ENCODE measurements around the gene SMTN.
"Not testable (repeated sequence)": the region's sequence is repeated elsewhere in the genome, so short reads cannot be mapped to it uniquely, and the experiment has no call there.

The SMTN gene

DNA sequence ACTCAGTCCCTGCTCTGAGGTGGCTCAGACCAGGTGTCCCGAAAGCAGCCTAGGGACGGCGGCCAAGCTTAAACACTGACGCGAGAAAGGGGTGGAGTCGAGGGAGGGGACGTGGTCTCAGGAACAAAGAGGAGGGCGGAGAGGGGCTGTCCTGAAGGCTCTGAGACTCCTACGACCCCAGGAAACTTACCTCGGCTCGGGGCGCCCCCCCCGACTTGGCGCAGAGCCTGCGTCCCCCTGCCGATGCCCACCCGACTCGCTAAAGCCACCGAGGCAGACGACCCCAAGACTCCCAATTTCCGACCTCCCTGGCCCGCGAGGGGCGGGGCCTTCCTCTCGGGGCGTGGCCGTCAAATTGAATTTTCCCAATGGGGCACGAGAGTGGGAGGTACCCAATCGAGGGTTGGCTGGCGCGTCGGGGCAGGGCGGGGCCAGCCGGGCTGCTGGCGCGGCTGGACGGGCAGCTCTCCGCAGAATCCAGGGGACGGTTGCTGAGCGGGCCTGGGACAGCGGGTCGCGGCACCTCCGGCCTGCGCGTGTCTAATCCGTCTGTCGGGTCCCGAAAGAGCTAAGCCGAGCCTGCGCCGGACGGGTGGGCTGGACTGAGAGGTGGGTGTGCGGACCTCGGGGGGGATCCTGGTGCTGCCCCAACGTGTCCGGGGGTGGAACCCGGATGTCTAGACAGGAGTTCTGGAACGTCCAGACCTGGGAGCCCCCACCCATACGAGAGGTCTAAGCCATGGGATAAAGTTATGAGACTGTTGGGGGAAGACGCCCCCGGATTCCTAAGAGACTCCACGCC, at the start of gene SMTN:
Gene SMTN, plus strand, starts transcription at position 471 of the 802 bp plus-strand sequence. CDS start 1,941 bp downstream, outside the sequence.
- DNase-seq (ENCODE audit: low read depth), result peak; percentile 82

DNA sequence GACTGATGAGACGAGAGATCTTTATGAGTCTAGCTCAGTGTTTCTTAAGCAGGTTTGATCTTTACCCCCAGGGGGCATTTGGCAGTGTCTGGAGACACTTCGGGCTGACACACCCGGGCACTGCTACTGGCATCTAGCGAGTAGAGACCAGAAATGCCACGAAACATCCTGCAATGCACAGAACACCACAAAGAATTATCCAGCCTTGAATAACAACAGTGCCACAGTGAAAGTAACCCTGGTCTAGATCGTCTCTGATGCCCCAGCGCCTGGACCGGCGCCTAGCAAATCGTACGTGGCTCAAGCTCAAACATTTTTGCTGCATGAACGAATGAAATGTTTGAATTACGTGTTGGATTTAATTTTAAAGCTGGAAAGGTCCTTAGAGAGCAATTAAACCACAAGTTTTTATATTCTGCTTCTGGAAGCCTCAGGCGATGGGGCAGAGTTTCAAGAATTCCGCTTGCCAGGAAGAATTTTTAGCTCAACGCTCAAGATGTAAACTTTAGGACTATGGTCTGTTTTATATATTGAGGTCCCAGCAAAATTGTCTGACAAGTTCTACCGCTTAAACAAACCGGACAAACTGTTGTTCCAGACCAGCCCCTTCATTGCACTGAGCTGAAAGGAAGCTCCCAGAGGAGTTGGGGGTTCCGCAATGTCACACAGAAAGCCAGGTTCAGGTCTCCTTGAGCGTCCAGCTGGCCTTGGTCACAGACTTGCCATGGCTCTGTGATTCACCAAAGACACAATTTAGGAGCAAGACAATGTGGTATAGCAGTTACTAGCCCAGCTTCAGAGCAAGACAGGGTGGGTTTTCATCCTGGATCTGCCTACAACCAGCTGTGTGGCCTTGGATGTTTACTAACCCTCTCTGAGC, 44.2 kb upstream of the SMTN start:
- DNase-seq (ENCODE audit: low read depth), result no peak

DNA sequence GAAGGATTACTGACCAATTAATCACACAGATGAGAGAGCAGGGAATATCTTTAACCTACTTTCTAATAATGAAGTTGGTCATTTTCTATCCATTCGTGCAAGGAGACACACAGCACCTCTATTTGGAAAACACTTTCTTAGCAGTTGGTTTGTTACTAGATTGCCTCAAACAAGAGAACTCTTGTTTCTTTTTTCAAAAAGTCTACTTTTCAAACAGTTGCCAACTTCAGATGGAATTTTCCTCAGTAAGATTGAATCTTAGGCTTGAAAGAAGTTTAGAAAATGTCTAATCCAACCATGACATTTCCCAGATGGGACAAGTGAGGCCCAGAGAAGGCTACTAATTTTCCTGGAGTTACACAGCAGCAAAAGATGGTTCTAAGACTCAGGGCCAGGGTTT, 42.4 kb upstream of the SMTN start:
- DNase-seq (ENCODE audit: low read depth), result no peak

DNA sequence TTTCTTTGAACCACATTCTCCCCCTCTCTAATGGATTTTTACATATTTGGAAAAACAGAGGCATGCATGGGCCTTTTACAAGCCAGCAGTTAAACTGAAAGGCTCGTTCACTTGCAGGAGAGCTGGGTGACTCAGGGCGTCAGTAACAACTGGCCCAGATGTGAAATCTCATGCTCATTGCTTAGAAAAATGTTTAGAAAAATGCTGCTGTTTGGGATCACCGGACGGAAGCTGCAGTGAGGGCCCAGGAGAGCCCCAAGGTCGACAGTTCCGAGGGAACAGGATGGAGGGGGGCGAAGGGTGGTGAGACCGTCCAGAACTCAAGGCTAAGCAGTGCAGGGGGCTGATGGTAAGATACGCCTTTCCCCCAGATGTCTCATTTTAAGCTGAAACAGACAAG, 41.7 kb upstream of the SMTN start:
- no peak for DNase-seq (ENCODE audit: low read depth)

DNA sequence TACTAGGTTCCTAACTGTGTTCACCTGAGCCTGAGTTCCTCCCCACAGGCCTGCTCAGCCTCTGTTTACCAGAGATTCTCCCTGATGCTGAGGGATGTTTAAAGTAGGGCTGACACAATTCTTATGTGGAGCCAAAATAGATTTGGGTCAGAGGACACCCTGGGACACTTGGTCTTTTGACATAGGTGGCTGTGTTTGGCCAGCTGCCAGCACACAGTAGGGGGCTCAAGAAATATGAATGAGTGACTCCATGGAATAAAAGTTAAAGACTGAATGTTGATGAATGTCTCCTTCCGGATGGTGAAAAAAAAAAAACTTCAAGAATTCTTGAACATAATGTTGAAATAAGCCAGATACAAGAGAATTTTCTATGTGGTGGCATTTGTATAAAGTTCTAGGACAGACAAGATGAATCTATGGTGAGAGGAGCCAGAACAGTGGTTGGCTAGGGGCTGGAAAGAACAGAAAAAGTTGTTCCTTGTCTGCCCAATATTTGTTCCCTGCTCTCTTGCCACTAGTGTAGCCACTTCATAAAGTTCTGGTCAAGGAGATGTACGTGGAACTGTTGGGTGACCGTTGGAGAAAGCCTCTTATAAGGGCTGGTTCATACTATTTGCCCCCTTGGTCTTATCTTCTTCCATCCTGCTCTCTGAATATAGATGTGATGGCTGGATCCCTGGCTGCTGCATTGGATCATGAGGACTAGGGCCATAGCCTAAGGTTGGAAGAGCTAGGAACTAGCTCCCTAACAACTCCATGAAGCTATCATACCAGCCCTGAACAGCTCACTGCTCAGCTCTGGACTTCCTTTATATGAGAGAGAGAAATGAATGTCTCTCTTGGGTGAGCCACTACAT, 40.3 kb upstream of the SMTN start:
- no peak for DNase-seq (ENCODE audit: low read depth)

DNA sequence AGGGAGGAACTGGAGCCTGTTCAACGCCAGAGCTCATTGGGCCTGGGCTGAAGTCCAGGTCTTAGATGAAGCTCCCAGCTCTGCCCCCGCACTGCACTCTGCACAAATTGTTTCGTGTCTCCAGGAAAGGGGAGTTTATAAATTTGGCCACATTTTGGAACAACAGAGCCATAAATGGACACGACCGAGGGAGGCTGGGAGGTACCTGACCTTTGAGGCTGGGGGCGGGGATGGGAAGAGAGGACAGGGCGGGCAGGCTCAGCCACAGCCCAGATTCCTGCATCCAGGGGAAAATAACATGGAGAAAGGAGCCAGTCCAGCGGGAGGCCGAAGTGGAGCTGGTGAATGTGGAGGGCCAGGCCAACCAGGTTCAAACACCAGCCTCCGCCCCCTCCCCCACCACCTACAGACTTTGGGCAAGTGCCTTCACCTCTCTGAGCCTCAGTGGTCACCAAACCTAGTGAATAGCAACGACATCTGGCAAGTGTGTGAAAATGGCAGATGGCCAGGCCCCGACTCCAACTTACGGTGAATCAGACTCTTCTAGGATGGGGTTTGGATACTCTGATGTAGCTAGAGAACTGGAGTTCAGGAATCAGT, 36.8 kb upstream of the SMTN start:
- no peak for DNase-seq (ENCODE audit: low read depth)

DNA sequence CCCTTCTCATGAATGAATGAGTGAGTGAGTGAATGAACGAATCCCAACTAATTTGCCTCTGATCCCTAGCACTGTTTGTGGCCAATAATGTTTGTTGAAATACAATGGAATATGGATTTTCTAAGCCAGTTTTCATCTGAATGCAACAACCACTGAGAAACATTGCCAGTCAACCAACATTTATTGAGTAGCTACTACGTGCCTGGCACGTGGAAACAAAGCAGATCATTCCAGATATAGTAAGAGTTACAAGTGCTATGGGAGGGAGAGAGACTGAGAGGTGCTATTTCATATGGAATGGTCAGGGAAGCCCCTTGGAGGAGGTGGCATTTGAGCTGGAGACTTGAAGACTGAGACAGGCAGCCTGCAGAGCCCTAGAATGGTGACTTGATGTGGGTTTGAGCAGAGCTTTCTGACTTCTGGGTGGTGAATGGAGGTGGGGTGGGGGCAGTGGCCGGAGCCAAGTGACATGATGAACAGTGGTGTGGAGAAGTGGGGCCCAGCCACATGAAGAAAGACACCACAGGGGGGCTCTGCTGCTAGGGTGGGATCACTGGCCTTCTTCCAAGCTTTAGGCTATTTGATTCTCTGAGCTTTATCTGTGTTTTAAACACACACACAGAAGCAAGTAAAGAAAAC, 35.1 kb upstream of the SMTN start:
- no peak for DNase-seq (ENCODE audit: low read depth)

DNA sequence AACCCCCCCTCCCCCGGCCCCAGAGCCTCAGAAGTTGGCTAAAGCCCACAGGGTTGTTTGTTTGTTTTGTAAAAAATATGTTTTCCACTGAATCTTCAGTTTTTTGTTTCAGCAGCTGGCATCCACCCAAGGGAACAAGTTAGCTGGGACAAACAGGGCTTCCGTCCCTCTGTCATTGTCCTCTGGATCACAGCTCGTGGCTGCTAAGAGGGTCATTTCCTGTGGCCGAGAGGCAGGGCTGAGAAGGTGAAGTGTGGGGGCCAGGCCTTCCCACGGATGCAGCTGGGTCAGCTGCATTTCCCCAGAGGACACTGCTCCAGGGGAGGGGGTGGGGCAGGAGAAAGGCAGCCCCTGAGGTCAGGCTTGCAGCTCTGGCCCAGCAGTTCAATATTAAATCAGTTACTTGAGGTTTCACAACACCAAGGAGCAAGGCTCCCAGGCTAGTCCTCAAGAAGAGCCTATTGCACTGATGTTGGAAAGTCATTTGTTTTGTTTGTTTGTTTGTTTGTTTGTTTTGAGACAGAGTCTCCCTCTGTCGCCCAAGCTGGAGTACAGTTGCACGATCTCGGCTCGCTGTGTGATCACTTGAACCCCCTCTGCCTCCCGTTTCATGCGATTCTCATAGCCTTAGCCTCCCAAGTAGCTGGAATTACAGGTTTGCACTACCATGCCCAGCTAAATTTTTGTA, 34.4 kb upstream of the SMTN start:
- DNase-seq (ENCODE audit: low read depth), result no peak

DNA sequence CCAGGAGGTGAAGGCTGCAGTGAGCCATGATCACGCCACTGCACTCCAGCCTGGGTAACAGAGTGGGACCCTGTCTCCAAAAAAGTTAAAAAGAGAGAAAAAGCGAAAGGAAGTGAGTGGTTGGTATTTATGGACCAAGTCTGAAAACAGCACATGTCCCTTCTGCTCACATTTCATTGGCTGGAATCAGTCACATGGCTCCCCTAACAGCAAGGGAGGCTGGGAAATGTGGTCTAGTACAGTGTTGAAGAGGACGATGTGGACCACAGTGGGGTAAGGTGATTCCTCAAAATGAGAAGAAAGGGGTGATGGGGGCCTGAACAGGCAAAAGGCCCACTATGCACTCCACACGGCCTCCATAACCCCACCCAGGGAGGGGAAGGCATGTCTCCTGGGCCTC, 32.5 kb upstream of the SMTN start:
- no peak for DNase-seq (ENCODE audit: low read depth)

DNA sequence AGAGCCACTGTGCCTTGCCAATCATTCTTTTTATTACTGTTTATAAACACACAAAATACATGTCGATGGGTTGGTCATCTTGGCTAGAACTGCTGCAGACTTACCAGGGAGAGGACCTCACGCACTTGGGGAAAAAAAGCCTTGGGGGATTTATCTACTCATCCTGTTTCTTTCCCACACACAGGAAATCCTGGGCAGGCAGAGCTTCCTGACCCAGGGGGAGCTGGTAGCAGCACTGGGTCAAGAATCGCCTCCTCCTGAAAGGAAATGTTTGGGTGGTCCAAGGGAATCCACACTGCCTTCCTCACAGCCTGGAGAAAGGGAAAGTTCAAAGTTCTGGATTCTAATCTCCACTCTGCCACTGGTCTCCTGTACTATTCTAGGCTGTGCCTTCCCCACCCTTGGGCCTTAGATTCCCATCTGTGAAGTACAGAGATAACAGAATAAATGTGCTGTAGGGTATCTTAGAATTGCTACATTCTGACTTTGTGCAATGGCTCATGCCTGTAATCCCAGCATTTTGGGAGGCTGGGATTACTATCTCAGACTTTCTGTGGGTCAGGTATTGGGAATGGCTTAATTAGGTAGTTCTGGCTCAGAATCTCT, 31.2 kb upstream of the SMTN start:
- DNase-seq (ENCODE audit: low read depth), result no peak

DNA sequence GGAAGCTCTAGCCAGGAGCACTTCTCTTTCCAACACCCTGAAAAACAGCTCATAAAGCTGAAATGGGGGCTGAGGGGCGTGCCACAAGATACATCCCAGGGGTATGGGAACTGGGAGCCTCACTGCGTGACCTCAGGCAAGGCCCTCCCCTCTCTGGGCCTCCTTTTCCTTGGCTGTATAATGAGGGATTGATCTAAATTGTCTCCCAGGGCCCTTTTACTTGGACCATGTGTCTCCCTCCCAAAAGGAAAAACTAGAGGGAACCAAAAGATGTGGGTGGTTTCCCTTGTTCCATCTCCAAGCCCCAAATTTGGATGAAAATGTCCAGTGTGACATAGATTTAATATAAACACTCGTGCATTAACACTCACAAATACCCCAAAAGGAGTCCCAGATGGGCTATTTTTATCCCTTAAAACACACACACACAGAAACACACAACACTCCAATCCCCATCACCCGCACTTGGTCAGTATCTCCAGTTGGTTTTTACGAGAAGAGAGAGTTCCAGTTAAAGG, 25.9 kb upstream of the SMTN start:
- no peak for DNase-seq (ENCODE audit: low read depth)

DNA sequence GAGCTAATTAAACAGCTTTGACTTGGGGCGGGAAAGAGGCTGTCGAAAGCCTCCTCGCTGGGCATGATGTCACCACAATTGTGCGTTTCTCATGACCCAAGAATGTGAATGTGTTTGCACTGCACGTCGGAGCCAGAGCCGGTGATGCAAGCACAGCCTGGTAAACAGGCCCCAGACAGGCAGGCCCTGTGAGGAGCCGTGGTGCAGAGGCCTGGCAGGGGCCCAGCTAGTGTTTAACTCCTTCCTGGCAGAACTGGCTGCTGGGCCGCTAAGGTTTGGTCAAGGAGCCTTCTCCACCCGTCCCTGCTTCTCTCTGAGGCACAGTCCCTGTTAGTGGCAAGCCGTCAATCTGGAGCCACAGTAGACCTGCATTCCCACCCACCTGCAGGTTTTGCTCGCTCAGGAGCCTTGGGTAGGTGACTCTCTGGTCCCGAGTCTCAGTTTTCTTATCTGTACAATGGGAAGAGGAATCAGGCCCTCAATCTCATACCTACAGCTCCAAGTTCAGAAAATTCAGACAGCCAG, 25.4 kb upstream of the SMTN start:
- DNase-seq (ENCODE audit: low read depth), result no peak

DNA sequence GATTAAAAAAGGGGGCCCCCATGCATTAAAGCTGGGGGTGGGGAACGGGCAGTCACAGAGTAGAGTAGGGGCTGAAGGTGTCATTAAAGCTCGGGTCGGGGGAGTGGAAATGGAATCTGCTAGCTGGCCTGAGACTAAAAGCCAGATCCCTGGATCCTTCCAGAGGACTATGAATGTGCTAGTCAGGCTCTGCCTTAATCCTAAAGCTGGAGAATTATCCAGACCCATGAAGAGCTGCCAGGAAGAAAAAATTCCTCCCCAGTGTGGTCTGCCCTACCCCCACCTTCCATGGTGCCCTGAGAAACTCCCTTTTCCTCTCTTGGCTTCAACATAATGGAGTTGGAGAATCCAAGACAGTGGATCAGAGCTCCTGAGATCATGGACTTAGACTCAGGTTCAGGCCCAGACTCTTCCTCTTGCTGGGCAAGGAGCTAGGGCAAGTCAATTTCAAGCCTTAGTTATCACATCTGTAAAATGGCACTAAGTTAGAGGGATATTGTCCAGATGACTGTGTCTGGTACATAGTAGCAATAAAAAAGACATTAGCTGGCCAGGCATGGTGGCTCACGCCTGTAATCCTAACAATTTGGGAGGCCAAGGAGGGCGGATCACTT, 24.0 kb upstream of the SMTN start:
- DNase-seq (ENCODE audit: low read depth), result no peak

DNA sequence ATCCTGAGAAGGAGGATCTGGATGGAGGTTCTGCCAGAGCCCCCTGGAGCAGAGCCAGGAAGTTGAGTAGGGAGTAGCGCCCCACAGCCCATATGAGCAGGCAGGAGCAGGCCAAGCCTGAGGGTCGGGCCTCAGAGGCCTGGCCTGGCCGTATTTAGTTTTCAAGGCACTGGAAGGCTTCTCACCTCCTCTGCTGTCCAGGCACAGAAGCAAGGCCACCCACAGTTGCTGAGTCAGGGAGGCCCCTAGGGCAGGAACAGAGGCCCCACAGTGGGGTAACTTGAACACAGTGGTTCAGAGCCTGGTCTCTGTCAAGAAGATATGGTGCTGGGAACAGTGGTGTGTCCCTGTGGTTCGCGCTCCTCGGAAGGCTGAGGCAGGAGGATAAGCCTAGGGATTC, 21.5 kb upstream of the SMTN start:
- not testable (repeated sequence) for DNase-seq (ENCODE audit: low read depth)

DNA sequence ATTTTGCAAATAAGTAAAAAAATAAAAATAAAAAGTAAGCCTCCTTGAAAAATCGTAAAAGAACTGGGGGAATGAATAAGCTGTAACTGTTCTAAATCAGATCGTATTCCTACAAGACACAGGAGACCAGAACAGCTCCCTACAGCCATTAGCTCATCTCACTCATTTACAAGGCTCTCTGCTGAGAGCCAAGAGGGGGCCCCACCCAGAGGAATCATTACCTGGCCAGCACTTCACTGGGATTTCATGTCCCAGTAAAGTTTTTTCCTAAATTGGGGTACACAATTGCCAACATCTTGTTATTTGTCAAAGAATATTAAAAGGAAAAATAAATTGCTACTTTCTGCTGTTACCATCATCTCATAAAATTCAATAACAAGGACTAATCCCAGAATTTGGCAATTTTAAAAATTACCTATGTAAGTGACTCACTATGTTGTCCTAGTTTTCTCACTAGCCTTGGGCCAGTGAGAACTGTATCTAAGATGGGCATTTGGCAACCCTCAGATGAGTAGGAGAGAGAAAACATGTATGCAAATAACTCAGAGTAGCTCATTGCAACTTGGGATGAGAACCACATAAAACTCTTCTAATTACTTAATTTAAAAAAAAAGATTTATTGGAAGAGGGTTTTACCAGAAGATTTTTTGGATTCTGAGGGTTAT, 18.4 kb upstream of the SMTN start:
- DNase-seq (ENCODE audit: low read depth), result no peak

DNA sequence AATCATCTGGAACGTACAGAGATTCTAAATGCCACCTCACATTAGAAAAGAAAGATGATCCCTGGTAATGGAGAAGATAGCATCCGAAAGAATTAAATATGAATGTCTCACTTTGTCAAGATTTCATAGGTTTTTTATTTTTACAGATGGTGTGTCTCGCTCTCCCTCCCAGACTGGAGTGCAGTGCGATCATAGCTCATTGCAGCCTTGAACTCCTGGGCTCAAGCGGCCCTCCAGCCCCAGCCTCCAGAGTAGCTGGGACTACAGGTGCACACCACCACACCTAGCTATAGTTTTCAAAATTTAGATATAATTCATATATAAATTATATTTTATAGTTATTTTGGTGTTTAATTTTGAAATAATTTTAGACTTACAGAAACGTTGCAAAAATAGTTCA, 16.7 kb upstream of the SMTN start:
- no peak for DNase-seq (ENCODE audit: low read depth)

DNA sequence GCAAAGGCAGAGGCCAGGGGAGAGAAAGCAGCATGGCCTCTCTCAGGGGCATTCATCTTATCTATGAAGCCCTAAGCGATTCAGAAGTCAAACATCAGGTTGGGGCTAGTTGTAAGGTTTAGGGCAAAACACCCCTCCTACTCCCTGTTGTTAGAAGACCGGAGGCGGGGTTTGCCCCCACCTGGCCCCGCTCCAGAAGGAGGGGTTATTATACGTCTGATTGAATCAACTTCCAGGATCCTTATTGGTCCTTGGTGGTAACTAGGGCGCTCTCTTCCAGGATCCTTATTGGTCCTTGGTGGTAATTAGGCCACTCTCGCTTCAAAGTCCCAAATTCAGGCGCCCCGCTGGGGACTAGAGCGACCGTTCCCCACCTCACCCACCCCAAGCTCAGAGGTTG, 12.1 kb upstream of the SMTN start:
- DNase-seq (ENCODE audit: low read depth), result no peak

DNA sequence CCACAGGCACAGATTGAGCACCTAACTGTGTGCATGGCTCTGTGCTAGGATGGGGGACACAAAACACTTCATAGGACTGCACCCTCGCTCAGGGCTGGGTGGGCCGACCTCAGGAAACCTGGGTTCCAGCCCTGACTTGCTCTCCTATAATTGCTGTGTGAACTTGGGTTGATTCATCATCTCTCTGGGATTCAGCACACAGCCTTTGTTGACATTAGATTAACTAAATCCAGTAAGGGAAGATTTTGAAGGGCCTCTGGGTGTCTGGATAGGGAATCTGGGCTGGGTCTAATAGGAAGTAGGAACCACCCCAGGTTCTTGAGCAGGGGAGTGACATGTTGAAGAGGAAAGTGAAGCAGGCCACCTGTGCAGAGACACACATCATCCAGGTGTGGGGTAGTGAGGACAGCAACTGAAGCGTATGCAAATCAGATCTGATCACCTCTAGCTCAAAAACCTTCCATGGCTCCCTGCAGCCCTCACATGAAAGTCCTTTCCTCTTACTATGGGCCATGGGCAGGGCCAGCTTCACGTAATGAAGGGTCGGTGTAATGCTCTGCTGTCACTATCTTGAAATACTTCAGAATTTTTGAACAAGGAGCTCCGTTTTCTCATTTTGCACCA, 11.3 kb upstream of the SMTN start:
- DNase-seq (ENCODE audit: low read depth), result not testable (repeated sequence)
